Ishikawa (cell line): ENCODE data around the gene CXXC5.

ENCODE experiments used
- CEBPB ChIP-seq: IDR thresholded peaks from 2 replicates; pipeline ENCODE4 v1.6.1; 2012
- CREB1 ChIP-seq: IDR thresholded peaks from 2 replicates; pipeline ENCODE4 v1.6.1; 2012; ENCODE audit warnings: low read depth
- EGR1 ChIP-seq: IDR thresholded peaks from 2 replicates; pipeline ENCODE4 v1.6.1; 2012
- EP300 ChIP-seq: IDR thresholded peaks from 2 replicates; pipeline ENCODE4 v1.6.1; 2012; ENCODE audit warnings: borderline replicate concordance
- NFIC ChIP-seq: IDR thresholded peaks from 2 replicates; pipeline ENCODE4 v1.6.1; 2012
- TAF1 ChIP-seq: IDR thresholded peaks from 2 replicates; pipeline ENCODE4 v1.6.1; 2012; ENCODE audit warnings: low read depth, mild to moderate bottlenecking
- TCF12 ChIP-seq: IDR thresholded peaks from 2 replicates; pipeline ENCODE4 v1.6.1; 2012; ENCODE audit warnings: low read depth

DNA sequence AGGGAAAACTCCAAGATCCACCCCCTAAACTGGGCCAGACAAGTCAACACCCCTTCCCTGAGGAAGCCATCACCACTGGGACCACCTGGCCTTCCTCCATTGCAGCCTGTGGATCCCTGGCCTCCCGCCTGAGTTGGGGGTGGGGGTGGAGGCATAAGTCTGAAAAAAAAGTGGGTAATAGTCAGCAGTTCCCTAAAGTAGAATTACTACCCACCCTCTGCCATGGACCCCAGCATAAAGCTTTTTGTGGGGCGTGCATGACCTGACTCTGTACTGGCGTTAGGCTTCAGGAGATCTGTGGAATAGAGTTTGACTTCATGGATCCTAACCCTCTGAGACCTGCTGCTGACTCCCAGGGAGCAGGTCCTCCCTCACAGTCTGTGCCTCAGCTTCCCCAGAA is 2.0 kb upstream of the CXXC5 start:
- no peak for TF ChIP-seq CREB1
- TF ChIP-seq TAF1: no peak
- no peak for TF ChIP-seq TCF12
- no peak for TF ChIP-seq EP300
- TF ChIP-seq EGR1: no peak
- TF ChIP-seq NFIC: no peak
- TF ChIP-seq CEBPB: no peak
